ENCODE results near the gene KIAA0513.

- TF ChIP-seq CTCF (IDR thresholded peaks at IDR 0.05) = no peak
- TF ChIP-seq POLR2A (IDR thresholded peaks at IDR 0.05) = no peak
- no peak for TF ChIP-seq POLR2AphosphoS5 (IDR thresholded peaks at IDR 0.05)
Observed at GRCh38 chr16:85082173-85083050, 54.8 kb downstream of the KIAA0513 start.
